ENCODE data around the gene MSTN. TPM values are rescaled to one million over a fixed set of nuclear protein-coding genes. Genes with fewer than 3 reads are reported as not detected.
"Not testable (repeated sequence)": the region's sequence is repeated elsewhere in the genome, so short reads cannot be mapped to it uniquely, and the experiment has no call there.

The MSTN gene
- total RNA-seq, 1 experiment from 2014 or later, result not detected

GRCh38 chr2:190069936-190070696 lies 7.6 kb upstream of the MSTN start:
- peak; percentile 50 for DNase-seq (ENCODE audit: low read depth)
- in situ Hi-C loops (cut with HindIII; ENCODE audit: low pct_unique_long_range_greater_than_20kb, low sequenced_read_pairs), result no loop called here

DNA sequence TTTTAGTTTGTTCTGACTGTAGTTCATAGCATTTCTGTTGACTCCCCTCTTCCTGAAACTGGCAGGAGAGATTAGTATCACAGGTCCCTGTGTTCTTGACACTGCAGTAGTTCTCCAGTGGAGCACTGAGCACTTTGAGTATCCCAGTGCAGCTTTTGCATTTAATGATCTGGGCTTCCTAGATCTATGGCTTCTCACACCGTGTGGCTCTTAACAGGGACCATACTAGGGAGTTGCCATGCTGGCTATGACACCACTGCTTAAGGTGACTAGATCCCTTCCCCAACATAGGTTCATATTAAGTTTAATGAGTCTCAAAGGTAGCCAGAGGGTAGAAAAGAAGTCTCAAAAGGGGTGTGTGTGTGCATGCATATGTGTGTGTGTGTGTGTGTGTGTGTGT lies 6.2 kb upstream of the MSTN start:
- no peak for DNase-seq (ENCODE audit: low read depth)
- in situ Hi-C loops (cut with HindIII; ENCODE audit: low pct_unique_long_range_greater_than_20kb, low sequenced_read_pairs), result no loop called here

GRCh38 chr2:190065839-190066238 lies 3.3 kb upstream of the MSTN start:
- DNase-seq (ENCODE audit: low read depth), result no peak
- in situ Hi-C loops (cut with HindIII; ENCODE audit: low pct_unique_long_range_greater_than_20kb, low sequenced_read_pairs), result no loop called here

DNA sequence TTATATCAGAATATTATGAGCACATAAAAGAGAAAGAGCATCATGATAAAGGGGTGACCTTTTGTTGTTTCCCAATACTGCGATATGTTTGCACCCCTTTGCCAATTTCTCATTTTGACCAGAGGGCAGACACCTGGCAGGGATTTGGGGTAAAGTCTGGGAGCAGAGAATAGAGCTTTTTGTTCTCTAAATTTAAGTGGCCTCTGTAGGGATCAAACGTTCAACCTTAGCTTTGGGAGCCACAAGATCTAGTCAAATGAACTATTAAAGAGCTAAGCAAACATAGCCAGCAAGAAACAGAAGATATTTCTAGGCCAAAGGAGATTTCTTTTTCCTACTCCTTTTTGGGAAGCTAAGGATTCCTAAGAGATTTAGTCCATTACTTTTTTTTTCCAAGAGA lies 1.1 kb upstream of the MSTN start:
- in situ Hi-C loops (cut with HindIII; ENCODE audit: low pct_unique_long_range_greater_than_20kb, low sequenced_read_pairs), result no loop called here
- DNase-seq (ENCODE audit: low read depth), result no peak

DNA sequence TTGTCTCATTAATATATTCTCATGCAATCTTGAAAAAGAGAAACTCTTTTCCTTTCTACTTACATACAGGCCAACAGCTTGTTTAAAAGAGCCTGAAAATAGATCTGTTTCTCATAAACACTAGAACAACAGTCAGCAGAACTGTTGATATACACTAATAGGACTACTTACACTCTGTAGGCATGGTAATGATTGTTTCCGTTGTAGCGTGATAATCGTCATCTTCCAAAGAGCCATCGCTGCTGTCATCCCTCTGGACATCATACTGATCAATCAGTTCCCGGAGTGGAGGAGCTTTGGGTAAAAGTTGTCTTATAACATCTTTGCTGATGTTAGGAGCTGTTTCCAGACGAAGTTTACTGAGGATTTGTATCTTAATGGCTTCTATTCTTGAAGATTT lies 476 bp downstream of the MSTN start:
- DNase-seq (ENCODE audit: low read depth), result no peak
- in situ Hi-C loops (cut with HindIII; ENCODE audit: low pct_unique_long_range_greater_than_20kb, low sequenced_read_pairs), result no loop called here

GRCh38 chr2:190060626-190061025 lies 1.9 kb downstream of the MSTN start:
- no peak for DNase-seq (ENCODE audit: low read depth)
- in situ Hi-C loops (cut with HindIII; ENCODE audit: low pct_unique_long_range_greater_than_20kb, low sequenced_read_pairs), result no loop called here

- no peak for DNase-seq (ENCODE audit: low read depth)
- in situ Hi-C loops (cut with HindIII; ENCODE audit: low pct_unique_long_range_greater_than_20kb, low sequenced_read_pairs), result no loop called here
Measured at GRCh38 chr2:190060019-190060418, 2.5 kb downstream of the MSTN start.

GRCh38 chr2:190053426-190053825 lies 9.1 kb downstream of the MSTN start:
- in situ Hi-C loops (cut with HindIII; ENCODE audit: low pct_unique_long_range_greater_than_20kb, low sequenced_read_pairs), result no loop called here
- DNase-seq (ENCODE audit: low read depth), result no peak

GRCh38 chr2:190052307-190052706 lies 10.2 kb downstream of the MSTN start:
- in situ Hi-C loops (cut with HindIII; ENCODE audit: low pct_unique_long_range_greater_than_20kb, low sequenced_read_pairs), result no loop called here
- DNase-seq (ENCODE audit: low read depth), result no peak

GRCh38 chr2:190051223-190051622 lies 11.3 kb downstream of the MSTN start:
- in situ Hi-C loops (cut with HindIII; ENCODE audit: low pct_unique_long_range_greater_than_20kb, low sequenced_read_pairs), result no loop called here
- no peak for DNase-seq (ENCODE audit: low read depth)

DNA sequence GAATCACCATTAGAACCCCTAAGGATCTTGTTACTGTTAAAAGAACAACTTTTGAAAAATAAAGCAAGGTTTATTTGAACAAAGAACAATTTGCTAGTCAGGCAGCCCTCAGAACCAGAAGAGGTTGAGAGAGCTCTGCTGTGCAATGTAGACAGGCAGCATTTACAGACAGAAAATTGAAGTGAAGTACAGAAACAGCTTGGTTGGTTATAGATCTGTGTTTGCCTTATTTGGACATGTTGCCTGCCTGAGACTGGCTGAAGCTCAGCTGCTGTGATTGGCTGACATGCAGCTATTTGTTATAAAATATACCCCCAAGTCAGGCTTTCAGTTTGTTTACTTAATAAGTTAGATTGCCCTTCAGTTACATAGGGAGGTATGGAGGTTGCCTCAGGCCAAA lies 12.5 kb downstream of the MSTN start:
- no peak for DNase-seq (ENCODE audit: low read depth)
- in situ Hi-C loops (cut with HindIII; ENCODE audit: low pct_unique_long_range_greater_than_20kb, low sequenced_read_pairs), result no loop called here

DNA sequence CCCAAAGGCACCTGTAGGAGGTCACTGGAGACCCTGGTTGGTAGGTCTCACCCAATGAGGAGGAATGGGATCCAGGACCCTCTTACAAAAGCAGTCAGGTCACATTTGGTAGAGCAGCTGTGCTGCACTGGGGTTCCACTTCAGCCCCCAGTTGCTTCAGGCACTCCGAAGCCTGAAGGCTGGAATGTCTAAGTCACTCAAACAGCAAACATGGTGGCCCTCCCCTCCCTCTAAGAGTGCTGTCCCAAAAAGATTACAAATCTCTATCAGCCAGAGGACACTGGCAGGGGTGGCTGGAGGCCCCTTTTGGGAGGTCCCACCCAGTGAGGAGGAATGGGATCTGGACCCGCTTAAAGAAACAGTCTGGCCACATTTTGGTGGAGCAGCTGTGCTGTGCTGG lies 17.7 kb downstream of the MSTN start:
- in situ Hi-C loops (cut with HindIII; ENCODE audit: low pct_unique_long_range_greater_than_20kb, low sequenced_read_pairs), result no loop called here

GRCh38 chr2:190043441-190043840 lies 19.1 kb downstream of the MSTN start:
- DNase-seq (ENCODE audit: low read depth), result no peak
- in situ Hi-C loops (cut with HindIII; ENCODE audit: low pct_unique_long_range_greater_than_20kb, low sequenced_read_pairs), result no loop called here

More for the DNA sequence above, 17.7 kb downstream of the MSTN start:
- DNase-seq (ENCODE audit: low read depth), result no peak

- DNase-seq (ENCODE audit: low read depth), result no peak
- in situ Hi-C loops (cut with HindIII; ENCODE audit: low pct_unique_long_range_greater_than_20kb, low sequenced_read_pairs), result no loop called here
Measured at GRCh38 chr2:190036071-190036470, 26.5 kb downstream of the MSTN start.

DNA sequence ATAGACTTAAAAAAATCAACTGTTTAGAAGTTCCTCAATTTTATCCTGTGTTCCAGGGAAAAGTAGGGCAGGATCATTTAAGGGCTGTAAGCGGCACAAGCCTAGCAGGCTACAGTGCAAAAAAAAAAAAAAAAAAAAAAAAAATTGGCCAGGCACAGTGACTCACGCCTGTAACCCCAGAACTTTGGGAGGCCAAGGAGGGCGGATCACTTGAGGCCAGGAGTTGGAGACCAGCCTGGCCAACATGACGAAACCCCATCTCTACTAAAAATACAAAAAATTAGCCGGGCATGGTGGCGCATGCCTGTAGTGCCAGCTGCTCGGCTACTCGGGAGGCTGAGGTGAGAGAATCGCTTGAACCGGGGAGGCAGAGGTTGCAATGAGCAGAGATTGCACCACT lies 28.1 kb downstream of the MSTN start:
- in situ Hi-C loops (cut with HindIII; ENCODE audit: low pct_unique_long_range_greater_than_20kb, low sequenced_read_pairs); DNase-seq (ENCODE audit: low read depth): not testable (repeated sequence)

GRCh38 chr2:190031969-190032618 lies 30.4 kb downstream of the MSTN start:
- DNase-seq (ENCODE audit: low read depth), result no peak
- in situ Hi-C loops (cut with HindIII; ENCODE audit: low pct_unique_long_range_greater_than_20kb, low sequenced_read_pairs), result no loop called here

GRCh38 chr2:190023860-190024259 lies 38.7 kb downstream of the MSTN start:
- peak; percentile 20 for DNase-seq (ENCODE audit: low read depth)
- in situ Hi-C loops (cut with HindIII; ENCODE audit: low pct_unique_long_range_greater_than_20kb, low sequenced_read_pairs), result no loop called here

DNA sequence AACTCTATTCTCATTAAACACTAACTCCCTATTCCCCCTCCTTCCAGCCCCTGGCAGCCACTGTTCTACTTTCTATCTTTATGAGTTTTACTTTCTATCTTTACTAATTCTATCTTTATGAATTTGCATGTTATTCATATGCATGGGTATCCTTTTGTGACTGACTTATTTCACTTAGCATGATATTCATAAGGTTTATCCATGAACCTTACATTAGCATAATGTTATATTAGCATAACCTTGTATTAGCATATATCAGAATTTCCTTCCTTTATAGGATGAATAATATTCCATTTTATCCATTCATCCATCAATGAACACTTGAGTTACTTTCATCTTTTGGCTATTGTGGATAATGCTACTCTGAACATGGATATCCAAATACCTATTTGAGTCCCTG lies 41.8 kb downstream of the MSTN start:
- in situ Hi-C loops (cut with HindIII; ENCODE audit: low pct_unique_long_range_greater_than_20kb, low sequenced_read_pairs), result no loop called here
- DNase-seq (ENCODE audit: low read depth), result no peak

- in situ Hi-C loops (cut with HindIII; ENCODE audit: low pct_unique_long_range_greater_than_20kb, low sequenced_read_pairs), result no loop called here
- DNase-seq (ENCODE audit: low read depth), result no peak
Measured at GRCh38 chr2:190017837-190018236, 44.7 kb downstream of the MSTN start.

GRCh38 chr2:190015969-190016368 lies 46.6 kb downstream of the MSTN start:
- in situ Hi-C loops (cut with HindIII; ENCODE audit: low pct_unique_long_range_greater_than_20kb, low sequenced_read_pairs); DNase-seq (ENCODE audit: low read depth): not testable (repeated sequence)
